GM21737 (cell line): Measurements from ENCODE around the gene NFRKB.

ENCODE experiments used
- ATAC-seq: cut with Tn5 transposase; IDR thresholded peaks from one replicate; pipeline ENCODE4 v1.9.1; 2021; ENCODE audit warnings: mild to moderate bottlenecking, moderate library complexity; ENCODE audit not compliant: unreplicated experiment

The NFRKB gene

DNA sequence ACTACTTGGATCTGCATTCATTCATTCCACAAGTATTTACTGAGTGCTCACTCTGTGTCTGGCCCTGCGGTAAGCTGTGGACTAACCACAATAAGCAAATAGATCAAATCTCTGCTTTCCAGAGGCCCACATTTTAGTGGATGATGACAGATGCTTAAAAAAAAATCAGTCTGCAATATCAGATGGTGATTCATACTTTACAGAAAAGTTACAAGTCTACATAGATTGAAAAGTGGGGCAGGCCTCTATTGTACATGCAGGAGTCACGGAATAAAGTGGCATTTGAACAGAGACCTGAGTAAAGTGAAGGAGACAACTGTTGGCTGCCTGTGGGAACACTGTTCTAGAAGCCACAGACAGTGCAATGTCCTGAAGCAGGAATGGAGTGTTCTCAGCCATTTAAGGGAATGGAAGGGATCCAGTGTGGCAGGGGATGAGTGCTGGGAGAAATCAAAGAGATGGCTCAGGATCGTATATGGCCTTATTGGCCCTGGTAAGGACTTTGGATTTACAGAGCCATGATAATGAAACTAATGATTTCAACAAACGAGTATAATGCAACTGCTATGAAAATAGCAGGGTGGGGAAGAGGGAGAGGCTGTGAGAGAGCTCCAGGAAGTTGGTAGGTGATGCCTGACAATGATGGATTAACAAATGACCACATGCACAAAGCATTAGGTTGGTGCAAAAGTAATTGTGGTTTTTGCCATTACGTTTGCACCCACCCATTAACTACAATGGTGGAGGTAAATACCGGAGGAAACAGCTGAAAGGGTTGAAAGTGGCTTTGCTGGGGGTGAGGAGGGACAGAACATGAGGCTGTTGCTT lies 48.7 kb downstream of the NFRKB start:
- ATAC-seq, result no peak
